Measurements from ENCODE around the gene ANKS1A.

- TF ChIP-seq CTCF (conservative IDR thresholded peaks at IDR 0.05) (no peak), EZH2 (IDR thresholded peaks at IDR 0.05; ENCODE audit: low read depth) (no peak)
Measured at GRCh38 chr6:35054743-35055130, 165.7 kb downstream of the ANKS1A start.

All from PC-9 (cell line).